ENCODE measurements around the gene ABLIM1. TPM values are rescaled to one million over a fixed set of nuclear protein-coding genes. Genes with fewer than 3 reads are reported as not detected.

The ABLIM1 gene
- total RNA-seq, 1 donor from 2014 or later: 87.7 TPM

DNA sequence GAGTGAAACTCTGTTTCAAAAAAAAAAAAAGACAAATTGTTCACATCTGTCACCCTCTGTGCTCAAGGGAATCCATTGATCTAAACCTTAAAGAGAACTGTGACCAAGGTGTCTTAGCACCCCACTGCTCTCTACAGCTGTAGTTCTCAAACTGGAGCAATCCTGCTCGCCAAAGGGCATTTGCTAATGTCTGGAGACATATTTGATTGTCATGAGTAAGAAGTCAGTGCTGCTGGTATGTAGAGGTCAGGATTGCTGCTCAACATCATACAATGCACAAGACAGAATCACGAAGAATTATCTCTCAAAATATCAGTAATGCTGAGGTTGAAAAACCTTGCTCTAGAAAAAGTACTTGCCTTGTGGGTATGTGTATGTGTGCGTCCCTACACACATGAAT, 30.0 kb downstream of the ABLIM1 start:
- no peak overlapping the region for H3K27ac ChIP-seq
- intact Hi-C loops (cut with DNase I): no loop called here
- no peak for DNase-seq (ENCODE audit: low spot score in 2 of 2)
- no peaks in the 10 kb centered on the region for H3K36me3 ChIP-seq
- no peaks in the 10 kb centered on the region for H3K9me3 ChIP-seq
- TF ChIP-seq, protein P1, sequence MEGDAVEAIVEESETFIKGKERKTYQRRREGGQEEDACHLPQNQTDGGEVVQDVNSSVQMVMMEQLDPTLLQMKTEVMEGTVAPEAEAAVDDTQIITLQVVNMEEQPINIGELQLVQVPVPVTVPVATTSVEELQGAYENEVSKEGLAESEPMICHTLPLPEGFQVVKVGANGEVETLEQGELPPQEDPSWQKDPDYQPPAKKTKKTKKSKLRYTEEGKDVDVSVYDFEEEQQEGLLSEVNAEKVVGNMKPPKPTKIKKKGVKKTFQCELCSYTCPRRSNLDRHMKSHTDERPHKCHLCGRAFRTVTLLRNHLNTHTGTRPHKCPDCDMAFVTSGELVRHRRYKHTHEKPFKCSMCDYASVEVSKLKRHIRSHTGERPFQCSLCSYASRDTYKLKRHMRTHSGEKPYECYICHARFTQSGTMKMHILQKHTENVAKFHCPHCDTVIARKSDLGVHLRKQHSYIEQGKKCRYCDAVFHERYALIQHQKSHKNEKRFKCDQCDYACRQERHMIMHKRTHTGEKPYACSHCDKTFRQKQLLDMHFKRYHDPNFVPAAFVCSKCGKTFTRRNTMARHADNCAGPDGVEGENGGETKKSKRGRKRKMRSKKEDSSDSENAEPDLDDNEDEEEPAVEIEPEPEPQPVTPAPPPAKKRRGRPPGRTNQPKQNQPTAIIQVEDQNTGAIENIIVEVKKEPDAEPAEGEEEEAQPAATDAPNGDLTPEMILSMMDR (IDR thresholded peaks at IDR 0.05): no peak
- peaks cover 0 to 27% of the 10 kb centered on the region in 2 donors for H3K4me1 ChIP-seq
- H3K4me3 ChIP-seq: no peak overlapping the region
- H3K27me3 ChIP-seq: no peaks in the 10 kb centered on the region

DNA sequence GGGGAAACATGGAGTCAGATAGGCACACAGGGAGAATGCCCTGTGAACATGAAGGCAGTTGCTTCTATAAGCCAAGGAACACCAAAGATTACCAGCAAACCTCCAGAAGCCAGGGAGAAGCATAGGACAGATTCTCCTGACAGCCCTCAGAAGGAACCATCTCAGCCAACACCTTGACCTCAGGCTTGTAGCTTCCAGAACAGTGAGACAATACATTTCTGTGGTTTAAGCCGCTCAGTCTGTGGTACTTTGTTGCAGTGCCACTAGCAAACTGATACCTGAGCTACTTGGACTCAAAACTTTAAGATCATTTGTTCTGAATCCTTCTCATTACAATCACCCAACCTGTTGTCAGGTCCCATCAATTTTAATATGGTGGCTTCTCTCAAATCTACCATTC, 31.2 kb downstream of the ABLIM1 start:
- Histone ChIP-seq H3K9me3 (no peaks in the 10 kb centered on the region), H3K4me1 (peaks cover 0 to 27% of the 10 kb centered on the region in 2 donors), H3K27me3 (no peaks in the 10 kb centered on the region), H3K4me3 (no peak overlapping the region), H3K36me3 (no peaks in the 10 kb centered on the region), H3K27ac (no peak overlapping the region)
- intact Hi-C loops (cut with DNase I): no loop called here
- DNase-seq (ENCODE audit: low spot score in 2 of 2): no peak
- TF ChIP-seq, protein P1 (IDR thresholded peaks at IDR 0.05): no peak

DNA sequence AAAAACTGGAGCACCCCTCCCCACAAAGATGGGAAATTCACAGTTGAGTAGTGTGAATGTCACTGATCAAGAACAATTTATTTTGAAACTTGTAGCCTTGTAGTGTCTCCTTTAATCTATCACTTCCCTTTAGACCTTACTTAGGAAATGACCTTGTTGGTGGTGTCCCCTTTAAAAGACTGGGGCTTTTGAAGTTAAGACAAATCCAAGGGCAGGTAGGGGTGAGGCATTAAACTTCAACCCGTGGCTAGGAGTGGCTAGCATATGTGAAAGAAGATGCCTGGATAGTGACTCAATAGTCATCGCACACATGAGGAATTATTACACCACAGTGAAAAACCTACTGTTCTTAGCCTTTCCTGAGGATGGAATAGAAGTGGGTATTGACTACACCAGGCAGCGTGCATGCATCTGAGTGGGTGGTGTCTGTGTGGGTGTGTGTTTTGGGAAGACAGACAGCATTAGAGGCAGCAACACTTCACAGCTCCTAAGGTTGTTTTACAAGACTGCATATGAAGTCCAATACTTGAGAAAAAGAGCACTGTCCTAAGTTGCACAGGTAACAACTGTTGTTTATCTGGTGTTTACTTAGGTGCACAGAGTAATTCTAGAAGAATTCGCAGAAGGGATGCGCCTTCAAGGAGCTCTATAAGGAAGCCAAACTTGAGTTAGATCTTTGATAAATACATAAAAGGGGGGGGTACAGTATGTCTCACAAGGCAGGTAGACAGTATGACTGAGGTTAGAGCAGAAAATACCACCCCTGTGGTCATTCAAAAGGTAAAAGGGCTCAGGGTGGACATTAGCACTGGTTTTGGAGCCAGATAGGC, 32.9 kb downstream of the ABLIM1 start:
- no peak overlapping the region for H3K27ac ChIP-seq
- no peak for DNase-seq (ENCODE audit: low spot score in 2 of 2)
- no peaks in the 10 kb centered on the region for H3K27me3 ChIP-seq
- no peaks in the 10 kb centered on the region for H3K36me3 ChIP-seq
- intact Hi-C loops (cut with DNase I): no loop called here
- H3K4me3 ChIP-seq: no peak overlapping the region
- TF ChIP-seq, protein P1 (IDR thresholded peaks at IDR 0.05): no peak
- H3K4me1 ChIP-seq: peaks cover 0 to 19% of the 10 kb centered on the region in 2 donors
- H3K9me3 ChIP-seq: no peaks in the 10 kb centered on the region

DNA sequence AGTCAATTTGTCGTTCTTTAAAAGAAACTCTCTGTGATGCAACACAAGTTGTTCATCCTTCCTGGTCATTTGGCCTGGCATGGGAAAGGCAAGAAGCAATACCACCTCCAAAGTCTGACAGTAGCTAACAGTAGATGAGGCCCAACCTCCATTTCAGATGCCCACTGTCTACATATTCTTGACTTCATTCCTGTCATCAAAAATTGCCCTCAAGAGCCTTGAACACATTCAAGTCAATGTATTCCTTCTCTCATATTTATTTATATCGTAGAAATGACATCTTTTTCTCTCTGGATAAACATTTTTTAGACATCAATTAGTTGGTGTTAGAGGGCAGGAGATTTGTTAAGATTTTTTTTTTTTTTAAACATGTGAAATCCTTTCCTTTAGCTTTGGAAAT, 33.7 kb downstream of the ABLIM1 start:
- Histone ChIP-seq H3K36me3 (no peaks in the 10 kb centered on the region), H3K4me1 (peaks cover 0 to 25% of the 10 kb centered on the region in 2 donors), H3K9me3 (no peaks in the 10 kb centered on the region), H3K27ac (peak overlapping the region; percentile 34 to 46), H3K27me3 (no peaks in the 10 kb centered on the region), H3K4me3 (no peak overlapping the region)
- intact Hi-C loops (cut with DNase I): no loop called here
- DNase-seq (ENCODE audit: low spot score in 2 of 2): no peak
- TF ChIP-seq, protein P1 (IDR thresholded peaks at IDR 0.05): no peak

DNA sequence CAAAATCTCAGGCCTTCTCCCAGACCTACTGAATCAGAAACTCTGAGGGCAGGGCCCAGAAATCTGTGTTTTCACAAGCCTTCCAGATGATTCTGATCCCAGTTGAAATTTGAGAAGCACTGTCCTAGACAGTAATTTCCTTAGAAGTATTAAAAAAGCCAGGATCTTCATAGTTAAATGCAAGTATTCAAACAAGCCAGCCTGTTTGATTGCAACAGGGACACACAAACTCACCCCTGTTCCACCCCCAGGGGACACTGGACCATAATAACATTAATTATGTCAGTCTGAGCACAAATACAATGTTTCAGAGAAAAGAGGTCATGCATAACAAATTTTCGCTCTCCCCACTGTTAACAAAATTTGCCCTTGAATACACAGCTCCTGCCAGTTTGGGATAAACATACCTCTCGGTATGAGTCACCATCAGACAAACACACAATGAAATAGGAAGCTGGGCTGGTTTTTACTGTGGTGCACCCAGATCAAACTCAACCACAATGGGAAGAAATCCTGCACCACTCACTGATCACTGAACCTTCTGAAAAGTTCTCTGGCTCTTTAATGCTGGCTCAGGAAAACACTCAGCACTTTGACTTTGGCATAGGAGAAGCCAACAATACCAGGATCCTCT, 34.3 kb downstream of the ABLIM1 start:
- Histone ChIP-seq H3K36me3 (no peaks in the 10 kb centered on the region), H3K27me3 (no peaks in the 10 kb centered on the region), H3K9me3 (no peaks in the 10 kb centered on the region), H3K4me1 (peaks cover 0 to 32% of the 10 kb centered on the region in 2 donors), H3K4me3 (no peak overlapping the region), H3K27ac (peak overlapping the region; percentile 34 to 46)
- no peak for DNase-seq (ENCODE audit: low spot score in 2 of 2)
- TF ChIP-seq, protein P1 (IDR thresholded peaks at IDR 0.05): no peak
- intact Hi-C loops (cut with DNase I): no loop called here

All from ascending aorta (tissue), 2 donors.